H1 (cell line): ENCODE results near the gene PRICKLE2. TPM values are rescaled to one million over a fixed set of nuclear protein-coding genes. Genes with fewer than 3 reads are reported as not detected.

Source experiments
- CTCF ChIA-PET: fragments of 300-600 bp; sonication (Branson Sonifier 250); formaldehyde crosslinking; loops from one replicate; lab custom pipeline; 2021; ENCODE audit not compliant: partially characterized antibody; lab: Charles Lee
- POLR2A ChIA-PET: fragments of 300-600 bp; sonication (Branson Sonifier 250); formaldehyde crosslinking; loops from one replicate; lab custom pipeline; 2021; ENCODE audit warnings: inconsistent platforms; ENCODE audit not compliant: partially characterized antibody; lab: Charles Lee
- DNase-seq, 2 experiments: peaks; one replicate each; pipeline versions ENCODE4 v3.0.0 to v3.0.0-alpha.2; 2010 to 2022; ENCODE audit warnings: low spot score in 2 of 2, low read depth in 1 of 2, mixed read lengths in 1 of 2
- FAIRE-seq: peaks from 2 replicates; lab custom pipeline; 2011; peaks lifted over from hg19 to GRCh38; lab: Jason Lieb, UNC
- H2AFZ ChIP-seq: 2 replicates; pipeline ENCODE4 v1.8.1; 2012; ENCODE audit warnings: low read length, inconsistent platforms
- H2AK5ac ChIP-seq: 2 replicates; pipeline ENCODE4 v1.6.1; 2013; ENCODE audit warnings: low read depth, low read length
- H2BK120ac ChIP-seq: replicated peaks from 2 replicates; pipeline ENCODE3; 2013; ENCODE audit warnings: low read depth, low read length, inconsistent platforms
- H2BK12ac ChIP-seq: 2 replicates; pipeline ENCODE4 v1.6.1; 2013; ENCODE audit warnings: low read depth, low read length
- H2BK15ac ChIP-seq: 2 replicates; pipeline ENCODE4 v1.6.1; 2013; ENCODE audit warnings: low read length
- H2BK20ac ChIP-seq: 2 replicates; pipeline ENCODE4 v1.6.1; 2013; ENCODE audit warnings: low read length
- H2BK5ac ChIP-seq: 2 replicates; pipeline ENCODE4 v1.6.1; 2013; ENCODE audit warnings: low read depth, low read length
- H3K14ac ChIP-seq: 2 replicates; pipeline ENCODE4 v1.6.1; 2013; ENCODE audit warnings: inconsistent platforms; ENCODE audit not compliant: insufficient read length
- H3K18ac ChIP-seq: 2 replicates; pipeline ENCODE4 v1.6.1; 2013; ENCODE audit warnings: low read length; ENCODE audit errors: extremely low read depth
- H3K23ac ChIP-seq: 2 replicates; pipeline ENCODE4 v1.6.1; 2013; ENCODE audit warnings: inconsistent platforms; ENCODE audit not compliant: insufficient read length
- H3K23me2 ChIP-seq: 2 replicates; pipeline ENCODE4 v1.6.1; 2013; ENCODE audit warnings: low read depth, low read length
- H3K27ac ChIP-seq: 2 replicates; pipeline ENCODE4 v1.6.1; 2011; ENCODE audit warnings: low read depth, low read length, inconsistent platforms
- H3K27me3 ChIP-seq, 4 experiments: replicated peaks in 1 of 4; 1 replicate in 1 of 4; 2 replicates in 3 of 4; pipeline versions ENCODE4 v1.6.1 to v1.8.1; 2011 to 2013; ENCODE audit warnings: low read length in 3 of 4, mild to moderate bottlenecking in 3 of 4, inconsistent platforms in 2 of 4, mixed read lengths in 2 of 4, moderate library complexity in 1 of 4; ENCODE audit not compliant: control insufficient read depth in 3 of 4, insufficient read depth in 3 of 4; ENCODE audit errors: extremely low read depth in 1 of 4
- H3K36me3 ChIP-seq, 4 experiments: 2 replicates each; pipeline versions ENCODE4 v1.6.1 to v1.8.1; 2011 to 2013; ENCODE audit warnings: mild to moderate bottlenecking in 4 of 4, low read length in 3 of 4, moderate library complexity in 2 of 4, control low read depth in 1 of 4, inconsistent platforms in 1 of 4; ENCODE audit not compliant: insufficient read depth in 4 of 4, control insufficient read depth in 2 of 4
- H3K4ac ChIP-seq: replicated peaks from 2 replicates; pipeline ENCODE3; 2013; ENCODE audit warnings: low read length, low read depth, mixed read lengths, inconsistent platforms; ENCODE audit not compliant: insufficient read length
- H3K4me1 ChIP-seq, 4 experiments: replicated peaks in 1 of 4; 1 replicate in 1 of 4; 2 replicates in 3 of 4; pipeline versions ENCODE4 v1.6.1 to v1.8.1; 2011 to 2013; ENCODE audit warnings: low read length in 3 of 4, inconsistent platforms in 2 of 4, mixed read lengths in 1 of 4; ENCODE audit not compliant: insufficient read depth in 4 of 4, control insufficient read depth in 3 of 4
- H3K4me2 ChIP-seq, 2 experiments: 2 replicates each; pipeline versions ENCODE4 v1.6.1 to v1.8.1; 2011 to 2013; ENCODE audit warnings: low read depth in 2 of 2, low read length in 2 of 2, control low read depth in 1 of 2, inconsistent platforms in 1 of 2, mild to moderate bottlenecking in 1 of 2; ENCODE audit not compliant: insufficient read depth in 1 of 2
- H3K4me3 ChIP-seq, 4 experiments: fragments of 200-600, 300-600 bp in 1 of 4; sonication (generic), shearing (Covaris generic), sonication (Bioruptor Twin) in 1 of 4; 2 replicates each; pipeline versions ENCODE4 v1.5.1 to v1.8.1; 2011 to 2016; ENCODE audit warnings: low read length in 4 of 4, low read depth in 3 of 4, control low read depth in 2 of 4, inconsistent platforms in 2 of 4, mild to moderate bottlenecking in 2 of 4, mixed read lengths in 1 of 4, moderate library complexity in 1 of 4; ENCODE audit not compliant: insufficient read depth in 2 of 4; ENCODE audit errors: extremely low read depth in 1 of 4
- H3K56ac ChIP-seq: replicated peaks from 2 replicates; pipeline ENCODE3; 2013; ENCODE audit warnings: low read depth, mild to moderate bottlenecking, mixed read lengths, low read length, inconsistent platforms; ENCODE audit not compliant: insufficient read length
- H3K79me1 ChIP-seq: 2 replicates; pipeline ENCODE4 v1.6.1; 2013; ENCODE audit warnings: low read depth, low read length, control low read depth
- H3K79me2 ChIP-seq, 2 experiments: 2 replicates each; pipeline versions ENCODE4 v1.6.1 to v1.8.1; 2012 to 2013; ENCODE audit warnings: low read length in 2 of 2, mild to moderate bottlenecking in 2 of 2, inconsistent platforms in 1 of 2; ENCODE audit not compliant: insufficient read depth in 2 of 2, control insufficient read depth in 1 of 2
- H3K9ac ChIP-seq, 4 experiments: replicated peaks in 1 of 4; 1 replicate in 1 of 4; 2 replicates in 3 of 4; pipeline versions ENCODE4 v1.6.1 to v1.8.1; 2011 to 2013; ENCODE audit warnings: low read depth in 3 of 4, low read length in 3 of 4, control low read depth in 2 of 4, mild to moderate bottlenecking in 2 of 4, moderate library complexity in 2 of 4, inconsistent platforms in 1 of 4; ENCODE audit errors: extremely low read depth in 1 of 4
- H3K9me3 ChIP-seq, 2 experiments: 2 replicates each; pipeline versions ENCODE4 v1.6.1 to v1.8.1; 2012 to 2013; ENCODE audit warnings: mild to moderate bottlenecking in 2 of 2, moderate library complexity in 2 of 2, control low read depth in 1 of 2, inconsistent platforms in 1 of 2, low read depth in 1 of 2, low read length in 1 of 2, mixed read lengths in 1 of 2; ENCODE audit not compliant: insufficient read depth in 2 of 2
- H4K20me1 ChIP-seq, 2 experiments: replicated peaks in 1 of 2; 2 replicates each; pipeline versions ENCODE3 to v1.8.1; 2011 to 2013; ENCODE audit warnings: inconsistent platforms in 2 of 2, low read length in 2 of 2, mild to moderate bottlenecking in 1 of 2; ENCODE audit not compliant: insufficient read depth in 2 of 2, control insufficient read depth in 1 of 2
- H4K5ac ChIP-seq: 2 replicates; pipeline ENCODE4 v1.6.1; 2013; ENCODE audit warnings: low read length, low read depth, mixed read lengths, inconsistent platforms; ENCODE audit not compliant: insufficient read length
- H4K8ac ChIP-seq: 2 replicates; pipeline ENCODE4 v1.8.0; 2013; ENCODE audit warnings: mild to moderate bottlenecking, moderate library complexity, low read length, inconsistent platforms; ENCODE audit not compliant: insufficient read depth; ENCODE audit errors: extremely low read depth
- H4K91ac ChIP-seq: replicated peaks from 2 replicates; pipeline ENCODE3; 2013; ENCODE audit warnings: low read length, mixed read lengths, inconsistent platforms; ENCODE audit not compliant: insufficient read length
- EGR1 ChIP-seq: IDR thresholded peaks from 2 replicates; pipeline ENCODE4 v1.6.1; 2011; ENCODE audit warnings: low read depth, low read length, borderline replicate concordance
- KDM1A ChIP-seq: fragments of 200-600, 300-600 bp; sonication (generic); IDR thresholded peaks from 2 replicates; pipeline ENCODE4 v1.7.1; 2016; ENCODE audit warnings: mild to moderate bottlenecking, low read length, borderline replicate concordance
- NRF1 ChIP-seq: IDR thresholded peaks from 2 replicates; pipeline ENCODE4 v1.6.1; 2011; ENCODE audit warnings: mild to moderate bottlenecking, low read depth, low read length, improper control_type of control experiment
- polyA plus RNA-seq, 7 experiments: library from polyadenylated mRNA; depleted of rRNA in 3 of 7; stranded (reverse) in 5 of 7; unstranded in 2 of 7; fragments of >200 nt in 5 of 7; fragments of 200-250 nt in 2 of 7; gene quantifications; 1 replicate in 5 of 7; 2 replicates in 1 of 7; 4 replicates in 1 of 7; pipeline versions ENCODE4 v1.2.1 to v1.2.3, GENCODE V29; 2011 to 2013; ENCODE audit warnings: missing spikeins in 2 of 7, mixed read lengths in 2 of 7
- total RNA-seq: library from RNA; stranded (reverse); fragmentation: NEBNext Ultra II Directional; extraction: Animal tissue kit (Norgen Biotek cat#: 25700); gene quantifications from 2 replicates; pipeline ENCODE4 v1.2.1, GENCODE V29; 2021

The PRICKLE2 gene
- total and polyA plus RNA-seq, 2 of the 8 experiments (the other 6 are each of a cell fraction or from before 2014, with no cell fraction given), result 2.9 to 8.0 TPM

DNA sequence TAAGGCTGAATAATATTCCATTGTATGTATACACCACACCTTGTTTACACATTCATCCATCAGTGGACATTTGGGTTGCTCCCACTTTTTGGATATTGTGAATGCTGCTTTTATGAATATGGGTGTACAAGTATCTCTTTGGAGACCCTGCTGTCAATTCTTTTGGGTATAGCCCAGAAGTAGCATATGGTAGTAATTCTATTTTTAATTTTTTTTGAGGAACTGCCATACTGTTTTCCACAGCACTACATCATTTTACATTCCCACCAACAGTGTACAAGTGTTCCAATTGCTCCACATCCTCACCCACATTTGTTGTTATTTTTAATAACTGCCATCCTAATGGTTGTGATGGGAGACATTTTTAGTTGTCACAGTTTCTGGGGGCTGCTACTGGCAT is 132.1 kb downstream of the PRICKLE2 start:
- Histone ChIP-seq H3K27ac (no peak overlapping the region), H3K18ac (no peak overlapping the region; the same call in 1 of the 2 replicates), H4K91ac (no peak overlapping the region), H2BK120ac (no peak overlapping the region), H4K20me1 (no peaks in the 10 kb centered on the region), H3K56ac (no peak overlapping the region), H3K36me3 (no peaks in the 10 kb centered on the region; a peak in 1 of 8 replicates), H3K79me1 (no peaks in the 10 kb centered on the region), H3K9me3 (no peaks in the 10 kb centered on the region), H3K23ac (no peak overlapping the region), H3K79me2 (no peaks in the 10 kb centered on the region), H3K14ac (no peak overlapping the region), H2BK5ac (no peak overlapping the region), H2AFZ (no peak overlapping the region), H2AK5ac (no peak overlapping the region), H3K4me1 (peaks cover 4 to 21% (median 14%) of the 10 kb centered on the region in 4 experiments), H3K9ac (no peak overlapping the region), H3K27me3 (no peaks in the 10 kb centered on the region), H3K4ac (no peak overlapping the region), H4K8ac (no peak overlapping the region), H3K4me3 (no peak overlapping the region), H2BK15ac (no peak overlapping the region), H3K4me2 (no peak overlapping the region), H2BK12ac (no peak overlapping the region), H4K5ac (no peak overlapping the region), H3K23me2 (no peaks in the 10 kb centered on the region), H2BK20ac (no peak overlapping the region)
- POLR2A ChIA-PET, result no interaction called here
- CTCF ChIA-PET, result no interaction called here
- no peak for TF ChIP-seq NRF1
- TF ChIP-seq EGR1, result no peak
- TF ChIP-seq KDM1A, result no peak
- no peak for FAIRE-seq
- DNase-seq, result no peak
